ENCODE measurements around the gene SLC15A4. TPM values are rescaled to one million over a fixed set of nuclear protein-coding genes. Genes with fewer than 3 reads are reported as not detected.

Gene SLC15A4
- polyA plus RNA-seq, 1 of the 3 experiments (the other 2 are of a cell fraction) = 14.5 TPM

GRCh38 chr12:128859311-128859710 is 35.6 kb upstream of the SLC15A4 start:
- Histone ChIP-seq H2AFZ (ENCODE audit: low read depth) (no peak overlapping the region), H3K9me2 (no peaks in the 10 kb centered on the region), H3K79me2 (ENCODE audit: insufficient read depth) (no peaks in the 10 kb centered on the region), H4K20me1 (ENCODE audit: insufficient read depth) (no peaks in the 10 kb centered on the region), H3K9ac (no peak overlapping the region), H3K9me3 (no peaks in the 10 kb centered on the region), H3K4me3 (ENCODE audit: low read depth in 2 of 2, low read length in 1 of 2) (no peak overlapping the region), H3K4me2 (no peak overlapping the region), H3F3A (replicated peaks; ENCODE audit: insufficient read depth) (no peaks in the 10 kb centered on the region), H3K36me3 (replicated peaks in 1 of 2; ENCODE audit: control insufficient read depth in 1 of 2, insufficient read depth in 2 of 2, low read length in 1 of 2) (no peaks in the 10 kb centered on the region), H3K27ac (ENCODE audit: low read depth in 2 of 2, low read length in 1 of 2) (no peak overlapping the region), H3K27me3 (ENCODE audit: insufficient read depth) (no peaks in the 10 kb centered on the region), H3K4me1 (ENCODE audit: control insufficient read depth in 1 of 2, insufficient read depth in 2 of 2, low read depth in 1 of 2, low read length in 1 of 2) (peaks cover 0 to 5% of the 10 kb centered on the region in 2 experiments; a peak in 1 of 4 replicates)
- TF ChIP-seq, protein P1, sequence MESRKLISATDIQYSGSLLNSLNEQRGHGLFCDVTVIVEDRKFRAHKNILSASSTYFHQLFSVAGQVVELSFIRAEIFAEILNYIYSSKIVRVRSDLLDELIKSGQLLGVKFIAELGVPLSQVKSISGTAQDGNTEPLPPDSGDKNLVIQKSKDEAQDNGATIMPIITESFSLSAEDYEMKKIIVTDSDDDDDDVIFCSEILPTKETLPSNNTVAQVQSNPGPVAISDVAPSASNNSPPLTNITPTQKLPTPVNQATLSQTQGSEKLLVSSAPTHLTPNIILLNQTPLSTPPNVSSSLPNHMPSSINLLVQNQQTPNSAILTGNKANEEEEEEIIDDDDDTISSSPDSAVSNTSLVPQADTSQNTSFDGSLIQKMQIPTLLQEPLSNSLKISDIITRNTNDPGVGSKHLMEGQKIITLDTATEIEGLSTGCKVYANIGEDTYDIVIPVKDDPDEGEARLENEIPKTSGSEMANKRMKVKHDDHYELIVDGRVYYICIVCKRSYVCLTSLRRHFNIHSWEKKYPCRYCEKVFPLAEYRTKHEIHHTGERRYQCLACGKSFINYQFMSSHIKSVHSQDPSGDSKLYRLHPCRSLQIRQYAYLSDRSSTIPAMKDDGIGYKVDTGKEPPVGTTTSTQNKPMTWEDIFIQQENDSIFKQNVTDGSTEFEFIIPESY (IDR thresholded peaks at IDR 0.05; ENCODE audit: borderline replicate concordance, low read depth) = no peak
- TF ChIP-seq SMC3 (IDR thresholded peaks at IDR 0.05; ENCODE audit: low read depth, low read length) (no peak), TCF12 (IDR thresholded peaks at IDR 0.05) (no peak), IRF3 (IDR thresholded peaks at IDR 0.05; ENCODE audit: low read depth, low read length) (no peak), FOSL2 (IDR thresholded peaks at IDR 0.05; ENCODE audit: borderline replicate concordance, low read depth) (no peak), RFX5 (IDR thresholded peaks at IDR 0.05; ENCODE audit: low read length) (no peak), RAD21 (IDR thresholded peaks at IDR 0.05; ENCODE audit: low read length) (no peak), MEF2A (IDR thresholded peaks at IDR 0.05; ENCODE audit: borderline replicate concordance, low read depth) (no peak), EP300 (IDR thresholded peaks at IDR 0.05; ENCODE audit: borderline replicate concordance in 1 of 2, low read depth in 1 of 2, low read length in 1 of 2) (no peak), ELF1 (IDR thresholded peaks at IDR 0.05) (no peak), PBX3 (IDR thresholded peaks at IDR 0.05) (no peak), FOXM1 (IDR thresholded peaks at IDR 0.05; ENCODE audit: low read depth) (no peak), RXRA (IDR thresholded peaks at IDR 0.05; ENCODE audit: borderline replicate concordance, low read depth) (no peak), USF1 (IDR thresholded peaks at IDR 0.05; ENCODE audit: borderline replicate concordance, low read depth) (no peak), GABPA (IDR thresholded peaks at IDR 0.05; ENCODE audit: low read depth) (no peak), EZH2phosphoT487 (IDR thresholded peaks at IDR 0.05; ENCODE audit: borderline replicate concordance, low read depth) (no peak), YY1 (IDR thresholded peaks at IDR 0.05; ENCODE audit: low read depth) (no peak), POLR2AphosphoS5 (IDR thresholded peaks at IDR 0.05; ENCODE audit: low read depth, low read length) (no peak), NRF1 (IDR thresholded peaks at IDR 0.05; ENCODE audit: low read depth, low read length) (no peak)
- TF ChIP-seq, protein P2, sequence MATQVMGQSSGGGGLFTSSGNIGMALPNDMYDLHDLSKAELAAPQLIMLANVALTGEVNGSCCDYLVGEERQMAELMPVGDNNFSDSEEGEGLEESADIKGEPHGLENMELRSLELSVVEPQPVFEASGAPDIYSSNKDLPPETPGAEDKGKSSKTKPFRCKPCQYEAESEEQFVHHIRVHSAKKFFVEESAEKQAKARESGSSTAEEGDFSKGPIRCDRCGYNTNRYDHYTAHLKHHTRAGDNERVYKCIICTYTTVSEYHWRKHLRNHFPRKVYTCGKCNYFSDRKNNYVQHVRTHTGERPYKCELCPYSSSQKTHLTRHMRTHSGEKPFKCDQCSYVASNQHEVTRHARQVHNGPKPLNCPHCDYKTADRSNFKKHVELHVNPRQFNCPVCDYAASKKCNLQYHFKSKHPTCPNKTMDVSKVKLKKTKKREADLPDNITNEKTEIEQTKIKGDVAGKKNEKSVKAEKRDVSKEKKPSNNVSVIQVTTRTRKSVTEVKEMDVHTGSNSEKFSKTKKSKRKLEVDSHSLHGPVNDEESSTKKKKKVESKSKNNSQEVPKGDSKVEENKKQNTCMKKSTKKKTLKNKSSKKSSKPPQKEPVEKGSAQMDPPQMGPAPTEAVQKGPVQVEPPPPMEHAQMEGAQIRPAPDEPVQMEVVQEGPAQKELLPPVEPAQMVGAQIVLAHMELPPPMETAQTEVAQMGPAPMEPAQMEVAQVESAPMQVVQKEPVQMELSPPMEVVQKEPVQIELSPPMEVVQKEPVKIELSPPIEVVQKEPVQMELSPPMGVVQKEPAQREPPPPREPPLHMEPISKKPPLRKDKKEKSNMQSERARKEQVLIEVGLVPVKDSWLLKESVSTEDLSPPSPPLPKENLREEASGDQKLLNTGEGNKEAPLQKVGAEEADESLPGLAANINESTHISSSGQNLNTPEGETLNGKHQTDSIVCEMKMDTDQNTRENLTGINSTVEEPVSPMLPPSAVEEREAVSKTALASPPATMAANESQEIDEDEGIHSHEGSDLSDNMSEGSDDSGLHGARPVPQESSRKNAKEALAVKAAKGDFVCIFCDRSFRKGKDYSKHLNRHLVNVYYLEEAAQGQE (IDR thresholded peaks at IDR 0.05; ENCODE audit: low read depth, low read length) = no peak
- WGBS (ENCODE audit: low lambda C conversion rate) = 33% methylated on average over 9 of the region's 9 CpGs
- CTCF ChIA-PET = no interaction called here
- DNase-seq = no peak
- POLR2A ChIA-PET = no interaction called here

Measured in SK-N-SH (cell line).